ENCODE measurements around the gene FDX2.

Gene FDX2

GRCh38 chr19:10333758-10334587 lies 18.2 kb upstream of the FDX2 start:
- peak overlapping the region; percentile 80 for H3K4me3 ChIP-seq (ENCODE audit: low read depth, low read length)
- no peak for DNase-seq (ENCODE audit: low read depth)

GRCh38 chr19:10332965-10333757 lies 17.3 kb upstream of the FDX2 start, which contains the start of gene RAVER1:
TSS of gene RAVER1 (minus strand) at chr19:10333529. CDS start at chr19:10333507, 22 bp downstream.
- peak within 1 kb of the TSS; percentile 80 for H3K4me3 ChIP-seq (ENCODE audit: low read depth, low read length)
- peak; percentile 92 for DNase-seq (ENCODE audit: low read depth)

- peak overlapping the region; percentile 80 for H3K4me3 ChIP-seq (ENCODE audit: low read depth, low read length)
- no peak for DNase-seq (ENCODE audit: low read depth)
Measured at GRCh38 chr19:10332158-10332964, 16.5 kb upstream of the FDX2 start.

GRCh38 chr19:10329555-10329954 lies 13.7 kb upstream of the FDX2 start:
- H3K4me3 ChIP-seq (ENCODE audit: low read depth, low read length) = no peak overlapping the region
- DNase-seq (ENCODE audit: low read depth) = no peak

- DNase-seq (ENCODE audit: low read depth) = no peak
- H3K4me3 ChIP-seq (ENCODE audit: low read depth, low read length) = no peak overlapping the region
Measured at GRCh38 chr19:10328558-10329429, 13.0 kb upstream of the FDX2 start.

- no peak for DNase-seq (ENCODE audit: low read depth)
- H3K4me3 ChIP-seq (ENCODE audit: low read depth, low read length) = no peak overlapping the region
Measured at GRCh38 chr19:10327793-10328192, 12.0 kb upstream of the FDX2 start.

GRCh38 chr19:10325732-10326131 lies 9.9 kb upstream of the FDX2 start:
- no peak for DNase-seq (ENCODE audit: low read depth)
- H3K4me3 ChIP-seq (ENCODE audit: low read depth, low read length) = no peak overlapping the region

GRCh38 chr19:10321874-10322835 lies 6.3 kb upstream of the FDX2 start:
- no peak for DNase-seq (ENCODE audit: low read depth)
- no peak overlapping the region for H3K4me3 ChIP-seq (ENCODE audit: low read depth, low read length)

- no peak overlapping the region for H3K4me3 ChIP-seq (ENCODE audit: low read depth, low read length)
- DNase-seq (ENCODE audit: low read depth) = no peak
Measured at GRCh38 chr19:10321417-10321797, 5.6 kb upstream of the FDX2 start.

- H3K4me3 ChIP-seq (ENCODE audit: low read depth, low read length) = no peak overlapping the region
- no peak for DNase-seq (ENCODE audit: low read depth)
Measured at GRCh38 chr19:10320602-10321416, 5.0 kb upstream of the FDX2 start.

GRCh38 chr19:10318807-10319682 lies 3.2 kb upstream of the FDX2 start:
- no peak overlapping the region for H3K4me3 ChIP-seq (ENCODE audit: low read depth, low read length)
- DNase-seq (ENCODE audit: low read depth) = no peak

- DNase-seq (ENCODE audit: low read depth) = no peak
- no peak overlapping the region for H3K4me3 ChIP-seq (ENCODE audit: low read depth, low read length)
Measured at GRCh38 chr19:10317857-10318462, 2.1 kb upstream of the FDX2 start.

GRCh38 chr19:10317045-10317856 lies 1.4 kb upstream of the FDX2 start:
- no peak for DNase-seq (ENCODE audit: low read depth)
- no peak overlapping the region for H3K4me3 ChIP-seq (ENCODE audit: low read depth, low read length)

GRCh38 chr19:10316229-10317044 lies 622 bp upstream of the FDX2 start:
- no peak for DNase-seq (ENCODE audit: low read depth)
- no peak overlapping the region for H3K4me3 ChIP-seq (ENCODE audit: low read depth, low read length)

Measured in skeletal muscle cell (primary cell).